ENCODE measurements around the gene CCDC149.

The CCDC149 gene

GRCh38 chr4:24777536-24778463 lies 135.0 kb downstream of the CCDC149 start:
- no peak for DNase-seq (ENCODE audit: low spot score)

- no peak for DNase-seq (ENCODE audit: low spot score)
These were observed 137.1 kb downstream of the CCDC149 start for GRCh38 chr4:24775750-24776149.

- DNase-seq (ENCODE audit: low spot score) = no peak
These were observed 137.7 kb downstream of the CCDC149 start for GRCh38 chr4:24775032-24775605.

GRCh38 chr4:24774452-24774851 lies 138.4 kb downstream of the CCDC149 start:
- no peak for DNase-seq (ENCODE audit: low spot score)

GRCh38 chr4:24772952-24773351 lies 139.9 kb downstream of the CCDC149 start:
- DNase-seq (ENCODE audit: low spot score) = no peak

GRCh38 chr4:24772061-24772705 lies 140.7 kb downstream of the CCDC149 start:
- DNase-seq (ENCODE audit: low spot score) = no peak

- DNase-seq (ENCODE audit: low spot score) = no peak
These were observed 141.6 kb downstream of the CCDC149 start for GRCh38 chr4:24771241-24771640.

GRCh38 chr4:24770667-24771066 lies 142.2 kb downstream of the CCDC149 start:
- no peak for DNase-seq (ENCODE audit: low spot score)

GRCh38 chr4:24770032-24770584 lies 142.7 kb downstream of the CCDC149 start:
- peak; percentile 71 for DNase-seq (ENCODE audit: low spot score)

- no peak for DNase-seq (ENCODE audit: low spot score)
These were observed 143.3 kb downstream of the CCDC149 start for GRCh38 chr4:24769571-24769970.

- DNase-seq (ENCODE audit: low spot score) = no peak
These were observed 144.2 kb downstream of the CCDC149 start for GRCh38 chr4:24768604-24769003.

GRCh38 chr4:24768006-24768405 lies 144.8 kb downstream of the CCDC149 start:
- DNase-seq (ENCODE audit: low spot score) = no peak

- DNase-seq (ENCODE audit: low spot score) = peak; percentile 63
These were observed 147.4 kb downstream of the CCDC149 start for GRCh38 chr4:24765376-24765988.

- no peak for DNase-seq (ENCODE audit: low spot score)
These were observed 148.5 kb downstream of the CCDC149 start for GRCh38 chr4:24764345-24764744.

GRCh38 chr4:24763631-24764297 lies 149.1 kb downstream of the CCDC149 start:
- DNase-seq (ENCODE audit: low spot score) = peak; percentile 50

All from AG20443 (cell line).